ENCODE data around the gene C3orf22. TPM values are rescaled to one million over a fixed set of nuclear protein-coding genes. Genes with fewer than 3 reads are reported as not detected.

The C3orf22 gene
- total RNA-seq, 1 donor: not detected

DNA sequence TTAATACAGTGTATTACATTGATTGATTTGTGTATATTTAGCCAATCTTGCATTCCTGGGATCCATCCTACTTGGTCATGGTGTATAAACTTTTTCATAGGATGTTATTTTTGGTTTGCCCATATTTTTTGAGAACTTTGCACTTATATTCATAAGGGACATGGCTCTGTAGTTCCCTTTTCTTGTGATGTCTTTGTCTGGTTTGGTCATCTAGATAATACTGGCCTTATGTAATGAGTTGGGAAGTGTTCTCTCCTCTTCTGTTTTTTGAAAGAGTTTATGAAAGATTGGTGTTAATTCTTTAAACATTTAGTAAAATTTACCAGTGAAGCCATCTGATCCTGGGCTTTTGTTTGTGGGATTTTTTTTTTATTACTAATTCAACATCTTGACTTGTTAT, 25.2 kb downstream of the C3orf22 start:
- H3K4me3 ChIP-seq (ENCODE audit: low read depth, low read length): no peak overlapping the region
- TF ChIP-seq, protein P1, sequence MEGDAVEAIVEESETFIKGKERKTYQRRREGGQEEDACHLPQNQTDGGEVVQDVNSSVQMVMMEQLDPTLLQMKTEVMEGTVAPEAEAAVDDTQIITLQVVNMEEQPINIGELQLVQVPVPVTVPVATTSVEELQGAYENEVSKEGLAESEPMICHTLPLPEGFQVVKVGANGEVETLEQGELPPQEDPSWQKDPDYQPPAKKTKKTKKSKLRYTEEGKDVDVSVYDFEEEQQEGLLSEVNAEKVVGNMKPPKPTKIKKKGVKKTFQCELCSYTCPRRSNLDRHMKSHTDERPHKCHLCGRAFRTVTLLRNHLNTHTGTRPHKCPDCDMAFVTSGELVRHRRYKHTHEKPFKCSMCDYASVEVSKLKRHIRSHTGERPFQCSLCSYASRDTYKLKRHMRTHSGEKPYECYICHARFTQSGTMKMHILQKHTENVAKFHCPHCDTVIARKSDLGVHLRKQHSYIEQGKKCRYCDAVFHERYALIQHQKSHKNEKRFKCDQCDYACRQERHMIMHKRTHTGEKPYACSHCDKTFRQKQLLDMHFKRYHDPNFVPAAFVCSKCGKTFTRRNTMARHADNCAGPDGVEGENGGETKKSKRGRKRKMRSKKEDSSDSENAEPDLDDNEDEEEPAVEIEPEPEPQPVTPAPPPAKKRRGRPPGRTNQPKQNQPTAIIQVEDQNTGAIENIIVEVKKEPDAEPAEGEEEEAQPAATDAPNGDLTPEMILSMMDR (IDR thresholded peaks at IDR 0.05; ENCODE audit: insufficient read depth, low read depth, low read length): no peak
- no peak for DNase-seq (ENCODE audit: low read depth)

DNA sequence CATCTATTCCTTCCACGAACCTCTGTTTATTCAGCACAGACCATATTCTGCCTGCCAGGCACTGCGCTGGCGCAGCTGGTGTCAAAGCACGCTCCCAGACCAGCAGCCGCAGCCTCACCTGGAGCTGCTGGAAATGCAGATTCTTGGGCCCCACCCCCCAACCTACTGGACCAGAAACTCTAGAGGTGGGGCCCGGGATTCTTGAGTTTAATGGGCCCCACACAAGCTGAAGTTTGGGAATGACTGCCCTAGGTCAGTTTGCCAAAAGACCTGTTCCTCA, 27.7 kb downstream of the C3orf22 start:
- H3K4me3 ChIP-seq (ENCODE audit: low read depth, low read length): no peak overlapping the region
- TF ChIP-seq, protein P1 (IDR thresholded peaks at IDR 0.05; ENCODE audit: insufficient read depth, low read depth, low read length): no peak
- no peak for DNase-seq (ENCODE audit: low read depth)

DNA sequence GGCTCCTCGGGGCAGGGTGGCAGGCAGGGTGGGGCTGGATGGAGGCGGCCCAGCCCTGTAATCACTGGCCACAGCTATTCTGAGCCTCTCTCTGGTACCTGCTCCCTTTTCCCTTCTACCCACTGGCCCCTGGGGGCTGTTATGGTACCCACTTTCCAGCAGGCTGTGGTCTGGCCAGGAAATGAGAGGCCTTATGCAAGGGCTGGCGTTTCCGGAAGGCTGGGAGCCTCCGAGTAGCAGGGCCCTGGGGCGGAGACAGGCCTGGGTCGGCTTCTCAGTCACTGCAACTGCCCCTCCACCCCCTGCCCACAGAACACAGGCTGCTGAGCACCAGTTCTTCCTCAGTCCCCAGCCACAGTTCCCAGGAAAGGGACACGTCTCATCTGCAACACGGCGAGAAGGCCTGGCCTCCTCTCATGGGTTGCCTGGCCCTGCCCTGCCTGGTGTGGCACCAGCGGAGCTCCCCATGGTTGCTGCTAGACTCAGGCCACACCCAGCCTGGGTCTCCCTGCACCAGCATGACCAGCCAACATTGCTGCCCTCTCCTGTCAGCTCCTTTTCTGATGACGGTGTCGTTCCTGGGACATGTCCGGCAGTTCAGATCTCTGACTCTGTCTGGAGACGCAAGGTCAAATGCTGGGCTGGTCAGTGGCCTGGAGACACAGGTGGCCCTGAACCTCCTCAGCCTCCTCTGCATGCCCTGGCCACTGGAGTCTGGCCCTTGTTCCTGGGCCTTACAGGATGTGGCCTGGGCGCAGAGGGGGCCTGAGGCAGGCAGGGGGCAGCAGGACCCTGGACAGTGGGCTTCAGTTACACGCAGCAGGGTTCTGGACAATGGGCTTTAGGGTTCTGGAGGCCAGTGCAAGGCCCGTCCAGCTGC, 28.3 kb downstream of the C3orf22 start:
- H3K4me3 ChIP-seq (ENCODE audit: low read depth, low read length): no peak overlapping the region
- TF ChIP-seq, protein P1 (IDR thresholded peaks at IDR 0.05; ENCODE audit: insufficient read depth, low read depth, low read length): no peak
- no peak for DNase-seq (ENCODE audit: low read depth)

DNA sequence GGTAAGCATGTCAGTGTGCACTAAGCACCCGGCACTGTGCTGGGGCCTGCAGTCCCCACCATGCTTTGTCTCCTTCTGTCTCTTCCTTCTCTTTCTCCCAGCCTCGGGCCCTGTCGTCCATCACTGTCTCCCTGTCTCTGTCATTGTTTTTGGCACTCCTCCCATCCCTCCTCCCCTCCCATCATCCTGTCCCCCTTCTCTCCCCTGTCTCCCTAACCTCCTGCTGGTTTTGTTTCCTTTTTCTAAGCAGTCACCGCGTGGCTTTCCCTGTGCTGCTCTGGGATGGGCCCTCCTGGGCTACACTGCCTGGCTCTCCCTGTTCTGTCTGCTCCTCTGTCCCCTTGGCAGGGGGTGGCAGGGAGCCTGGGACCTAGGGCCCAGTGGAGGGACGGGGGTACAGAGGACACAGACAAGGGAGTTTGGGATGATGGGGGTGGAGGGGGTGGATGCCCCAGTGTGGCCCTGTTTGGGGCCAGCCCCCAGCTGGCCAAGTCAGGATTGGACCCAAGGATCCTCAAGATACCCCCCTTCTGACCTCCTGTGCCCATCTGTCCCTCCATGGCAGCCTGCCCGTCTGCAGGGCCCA, 29.1 kb downstream of the C3orf22 start:
- TF ChIP-seq, protein P1 (IDR thresholded peaks at IDR 0.05; ENCODE audit: insufficient read depth, low read depth, low read length): no peak
- H3K4me3 ChIP-seq (ENCODE audit: low read depth, low read length): no peak overlapping the region
- no peak for DNase-seq (ENCODE audit: low read depth)

DNA sequence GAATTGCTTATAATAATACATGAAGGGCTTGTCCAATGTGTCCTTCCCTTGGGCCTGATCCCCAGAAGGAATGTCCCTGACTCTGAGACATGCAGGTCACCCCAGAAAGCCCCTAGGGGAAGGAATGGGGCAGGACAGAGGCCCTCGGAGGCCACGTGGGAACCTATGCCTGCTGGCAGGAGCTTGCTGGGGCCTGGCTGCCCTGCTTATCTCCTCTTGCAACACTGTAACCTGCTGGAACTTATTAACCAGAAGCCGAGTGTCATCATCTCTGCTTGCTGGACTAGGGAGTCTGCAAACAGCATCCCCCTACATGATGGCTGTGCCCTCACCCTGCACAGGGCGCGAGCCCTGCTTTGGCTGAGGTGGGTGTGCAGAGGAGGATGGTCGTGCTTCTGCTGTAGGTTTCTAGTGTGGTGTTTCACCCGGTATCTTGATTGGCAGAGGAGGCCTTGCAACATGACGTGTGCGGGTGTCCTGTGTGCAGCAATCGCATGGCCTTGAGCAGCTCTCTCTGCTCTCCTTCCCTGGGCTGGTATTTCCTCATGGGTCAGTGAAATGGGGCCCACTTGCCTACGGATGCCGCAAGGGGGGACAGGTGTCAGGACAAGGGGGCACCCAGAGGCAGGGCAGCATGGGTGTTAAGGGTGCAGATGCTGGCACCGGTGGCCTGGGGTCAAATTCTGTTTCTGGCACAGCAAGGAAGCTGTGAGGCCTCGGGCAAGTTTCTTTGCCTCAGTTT, 29.8 kb downstream of the C3orf22 start:
- no peak overlapping the region for H3K4me3 ChIP-seq (ENCODE audit: low read depth, low read length)
- DNase-seq (ENCODE audit: low read depth): peak; percentile 77
- TF ChIP-seq, protein P1 (IDR thresholded peaks at IDR 0.05; ENCODE audit: insufficient read depth, low read depth, low read length): peak; percentile 48

DNA sequence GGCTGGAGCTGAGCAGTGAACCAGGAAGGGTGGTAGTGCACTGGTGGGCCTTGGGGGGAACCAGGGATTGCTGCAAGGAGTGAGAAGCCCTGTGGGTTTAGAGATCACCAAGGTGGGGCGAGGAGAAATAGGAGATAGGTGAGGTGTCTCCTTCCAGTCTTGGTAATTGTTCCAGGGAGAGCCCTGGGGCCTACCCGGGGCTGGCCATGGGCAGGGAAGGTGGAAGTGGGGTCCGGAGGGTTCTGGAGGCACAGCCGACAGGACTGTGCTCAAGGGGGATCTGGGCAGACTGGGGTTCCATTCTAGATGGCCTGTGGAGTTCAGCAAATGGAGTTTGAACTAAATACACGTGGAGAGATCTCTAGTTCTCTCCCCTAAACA, 30.3 kb downstream of the C3orf22 start:
- DNase-seq (ENCODE audit: low read depth): no peak
- H3K4me3 ChIP-seq (ENCODE audit: low read depth, low read length): no peak overlapping the region
- TF ChIP-seq, protein P1 (IDR thresholded peaks at IDR 0.05; ENCODE audit: insufficient read depth, low read depth, low read length): no peak
